CD8-positive, alpha-beta memory T cell (primary cell): ENCODE measurements around the gene FOXC2. TPM values are rescaled to one million over a fixed set of nuclear protein-coding genes. Genes with fewer than 3 reads are reported as not detected.
A peak's percentile ranks its signal among the peaks of the same experiment; 100 is the strongest.

Experiments used
- CTCF ChIA-PET: fragments of 350-600 bp; sonication (Branson Sonifier 250); formaldehyde crosslinking; loops from one replicate; lab custom pipeline; 2021; ENCODE audit warnings: antibody characterized with exemption; lab: Charles Lee
- POLR2A ChIA-PET: fragments of 350-600 bp; sonication (Branson Sonifier 250); formaldehyde crosslinking; loops from one replicate; lab custom pipeline; 2021; ENCODE audit warnings: antibody characterized with exemption; lab: Charles Lee
- DNase-seq, 5 donors: peaks; one replicate each; pipeline versions ENCODE4 v3.0.0 to v3.0.0-alpha.2; 2020 to 2022; ENCODE audit warnings: mixed read lengths in 1 of 5
- H3K27ac ChIP-seq: one replicate; pipeline ENCODE4 v1.7.0; 2013; ENCODE audit warnings: low read depth, mild to moderate bottlenecking, low read length, moderate library complexity
- H3K27me3 ChIP-seq: 2 replicates; pipeline ENCODE4 v1.7.0; 2013; ENCODE audit warnings: low read length, mild to moderate bottlenecking; ENCODE audit not compliant: insufficient read depth, poor library complexity, severe bottlenecking
- H3K36me3 ChIP-seq: 2 replicates; pipeline ENCODE4 v1.7.0; 2013; ENCODE audit warnings: mild to moderate bottlenecking, low read length, moderate library complexity; ENCODE audit not compliant: insufficient read depth
- H3K4me1 ChIP-seq: 2 replicates; pipeline ENCODE4 v1.7.0; 2013; ENCODE audit warnings: mild to moderate bottlenecking, low read length, moderate library complexity; ENCODE audit not compliant: insufficient read depth
- H3K4me3 ChIP-seq: 2 replicates; pipeline ENCODE4 v1.7.0; 2013; ENCODE audit warnings: mild to moderate bottlenecking, low read length
- H3K9me3 ChIP-seq: 2 replicates; pipeline ENCODE4 v1.7.0; 2013; ENCODE audit warnings: mild to moderate bottlenecking, low read length
- H3K27ac Mint-ChIP-seq, 8 donors: one replicate each; pipeline ENCODE4 v1.8.0; 2020 to 2021; ENCODE audit warnings: mixed read lengths in 8 of 8, mild to moderate bottlenecking in 6 of 8, inconsistent platforms in 3 of 8, moderate library complexity in 3 of 8
- H3K27me3 Mint-ChIP-seq, 2 donors: one replicate each; pipeline ENCODE4 v1.8.0; 2020 to 2021; ENCODE audit warnings: mixed read lengths in 2 of 2, mild to moderate bottlenecking in 1 of 2, moderate library complexity in 1 of 2
- H3K36me3 Mint-ChIP-seq, 3 donors: one replicate each; pipeline ENCODE4 v1.8.0; 2020 to 2021; ENCODE audit warnings: mixed read lengths in 3 of 3, inconsistent platforms in 1 of 3, mild to moderate bottlenecking in 1 of 3
- H3K4me1 Mint-ChIP-seq, 3 donors: one replicate each; pipeline ENCODE4 v1.8.0; 2020 to 2021; ENCODE audit warnings: mixed read lengths in 3 of 3, inconsistent platforms in 1 of 3, mild to moderate bottlenecking in 1 of 3
- H3K4me3 Mint-ChIP-seq, 7 donors: one replicate each; pipeline ENCODE4 v1.8.0; 2020 to 2021; ENCODE audit warnings: mixed read lengths in 7 of 7, mild to moderate bottlenecking in 6 of 7, moderate library complexity in 4 of 7, inconsistent platforms in 2 of 7
- H3K9me3 Mint-ChIP-seq, 5 donors: one replicate each; pipeline ENCODE4 v1.8.0; 2020 to 2022; ENCODE audit warnings: mixed read lengths in 5 of 5, mild to moderate bottlenecking in 3 of 5, moderate library complexity in 2 of 5, inconsistent platforms in 1 of 5
- polyA plus RNA-seq: library from polyadenylated mRNA; unstranded; fragments of 300-500 nt; fragmentation: Illumina TruSeq; gene quantifications from one replicate; pipeline ENCODE4 v1.2.3, GENCODE V29; 2021
- total RNA-seq, 2 experiments: library from RNA; stranded (reverse); gene quantifications; one replicate each; pipeline ENCODE4 v1.2.3, GENCODE V29; 2021

FOXC2 gene
- total and polyA plus RNA-seq, 3 experiments from 2014 or later, result not detected

DNA sequence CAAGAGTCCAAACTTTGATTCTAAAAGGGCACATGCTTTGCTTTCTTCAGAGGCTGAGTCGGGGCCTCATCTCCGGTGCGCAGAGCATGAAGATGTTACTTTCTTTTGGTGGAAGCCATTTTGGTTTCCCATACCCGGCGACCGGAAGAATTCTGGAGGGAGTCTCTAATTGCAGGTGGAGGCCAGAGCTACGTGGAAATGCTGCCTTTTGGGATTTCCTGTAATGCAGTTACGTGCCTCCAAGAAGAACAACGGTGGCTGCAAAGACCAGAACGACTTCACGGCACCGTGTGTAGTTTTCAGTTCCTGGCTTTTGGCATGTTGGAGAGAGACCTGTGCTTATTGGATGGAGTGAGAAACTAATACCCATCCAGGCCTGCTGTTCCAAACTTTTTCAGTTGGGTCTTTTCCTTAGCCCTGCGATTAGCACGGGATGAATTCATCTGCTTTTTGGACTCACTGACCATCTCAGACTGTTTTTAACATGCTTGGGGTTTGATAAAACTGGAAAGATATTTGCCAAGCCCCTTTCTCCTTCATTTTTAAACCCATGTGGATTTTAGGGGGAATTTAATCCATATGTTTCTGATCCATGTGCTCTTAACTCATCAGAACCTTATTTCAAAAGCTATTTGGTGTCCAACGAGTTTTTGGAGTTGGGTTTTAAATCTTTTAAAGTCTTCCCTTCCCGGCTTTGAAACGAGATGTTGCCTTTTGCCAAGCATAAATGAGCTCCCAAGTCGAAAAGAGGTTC, 30.7 kb downstream of the FOXC2 start:
- no peak for DNase-seq
- ChIA-PET POLR2A (no interaction called here), CTCF (no interaction called here)
- no peaks in the 10 kb centered on the region for H3K4me1 ChIP-seq
- peaks cover 36 to 50% of the 10 kb centered on the region in 2 donors for H3K27me3 Mint-ChIP-seq
- no peaks in the 10 kb centered on the region for H3K36me3 ChIP-seq
- no peaks in the 10 kb centered on the region for H3K4me1 Mint-ChIP-seq
- no peak overlapping the region for H3K27ac ChIP-seq
- no peaks in the 10 kb centered on the region for H3K36me3 Mint-ChIP-seq
- H3K9me3 Mint-ChIP-seq, result no peaks in the 10 kb centered on the region
- no peak overlapping the region for H3K4me3 Mint-ChIP-seq
- no peaks in the 10 kb centered on the region for H3K9me3 ChIP-seq
- no peaks in the 10 kb centered on the region for H3K27me3 ChIP-seq
- H3K27ac Mint-ChIP-seq, result no peak overlapping the region
- no peak overlapping the region for H3K4me3 ChIP-seq

DNA sequence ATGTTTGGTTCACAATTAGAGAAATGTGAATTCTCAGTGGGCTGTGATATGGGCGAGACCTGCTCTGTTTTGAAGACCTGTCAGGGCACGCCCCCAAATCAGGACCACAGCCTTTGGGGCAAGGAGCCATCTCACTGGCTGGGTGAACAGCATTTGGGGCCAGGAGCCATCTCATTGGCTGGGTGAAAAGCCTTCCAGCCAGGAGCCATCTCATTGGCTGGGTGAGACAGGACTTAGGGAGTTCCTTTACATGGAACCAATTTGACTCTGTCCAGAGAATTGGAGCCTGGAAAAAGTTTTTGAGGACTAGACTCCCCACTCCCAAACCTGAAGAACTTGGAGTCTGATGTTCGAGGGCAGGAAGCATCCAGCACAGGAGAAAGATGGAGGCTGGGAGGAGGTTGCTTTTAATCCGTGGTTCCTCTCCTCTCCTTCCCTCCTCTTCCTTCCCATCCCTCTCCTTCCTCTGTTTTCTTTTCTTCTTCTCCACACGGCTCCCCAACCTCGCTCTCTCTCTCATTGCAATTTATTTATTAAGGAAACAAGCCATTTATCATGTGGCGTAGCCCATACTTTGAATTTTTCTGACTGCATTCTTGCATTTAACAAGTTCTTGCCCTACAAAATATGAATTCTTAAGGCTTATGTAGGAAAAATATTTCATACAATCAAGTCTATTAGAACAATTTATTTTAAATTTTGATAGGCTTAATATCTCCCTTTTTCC, 31.4 kb downstream of the FOXC2 start:
- Mint-ChIP-seq H3K27ac (no peak overlapping the region), H3K4me3 (no peak overlapping the region), H3K9me3 (no peaks in the 10 kb centered on the region), H3K27me3 (peaks cover 35 to 54% of the 10 kb centered on the region in 2 donors), H3K36me3 (no peaks in the 10 kb centered on the region), H3K4me1 (no peaks in the 10 kb centered on the region)
- Histone ChIP-seq H3K4me1 (no peaks in the 10 kb centered on the region), H3K9me3 (no peaks in the 10 kb centered on the region), H3K27me3 (no peaks in the 10 kb centered on the region), H3K4me3 (no peak overlapping the region), H3K36me3 (no peaks in the 10 kb centered on the region), H3K27ac (no peak overlapping the region)
- no peak for DNase-seq
- CTCF ChIA-PET, result no interaction called here
- POLR2A ChIA-PET, result interaction anchor here (0.5 kb wide), 1 partner anchor 285 kb away, joined by 6 read pairs; no protein-coding TSS in a partner anchor

DNA sequence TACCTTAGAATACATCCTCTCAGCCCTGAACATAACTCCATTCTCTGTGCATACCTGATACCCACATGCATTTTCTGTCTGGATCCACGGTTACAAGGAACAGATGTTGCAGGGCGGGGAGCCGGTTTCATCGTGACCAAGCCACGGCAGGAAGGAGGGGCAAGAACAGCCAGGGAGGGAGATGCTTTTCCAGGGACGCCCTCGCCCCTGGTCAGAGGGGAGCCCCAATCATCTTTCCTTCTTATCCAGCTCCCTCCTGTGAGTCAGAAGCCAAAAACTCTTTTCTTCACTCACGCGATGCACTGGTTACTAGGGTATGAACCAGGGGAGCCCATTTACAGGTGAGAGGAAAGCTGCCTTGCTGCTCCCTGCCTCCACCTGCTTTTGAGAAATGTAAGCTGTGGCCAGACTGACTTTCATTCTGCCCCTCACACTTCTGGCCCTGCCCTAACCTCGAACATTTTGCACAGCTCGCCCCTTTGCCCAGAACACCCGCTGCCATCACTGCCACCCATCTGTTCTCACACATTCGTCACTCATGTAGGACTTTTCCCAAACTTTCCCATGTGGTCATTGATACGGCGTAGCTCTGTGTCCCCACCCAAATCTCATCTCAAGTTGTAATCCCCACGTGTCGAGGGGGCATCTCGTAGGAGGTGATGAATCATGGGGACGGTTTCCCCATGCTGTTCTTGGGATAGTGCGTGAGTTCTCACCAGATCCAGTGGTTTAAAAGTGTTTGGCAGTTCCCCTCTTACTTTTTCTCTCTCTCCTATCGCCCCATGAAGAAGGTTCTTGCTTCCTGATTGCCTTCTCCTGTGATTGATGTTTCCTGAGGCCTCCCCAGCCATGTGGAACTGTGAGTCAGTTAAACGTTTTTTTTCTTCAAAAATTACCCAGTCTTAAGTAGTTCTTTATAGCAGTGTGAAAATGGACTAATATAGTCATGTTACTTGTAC, 32.3 kb downstream of the FOXC2 start:
- Histone ChIP-seq H3K4me1 (no peaks in the 10 kb centered on the region), H3K27me3 (no peaks in the 10 kb centered on the region), H3K9me3 (no peaks in the 10 kb centered on the region), H3K4me3 (no peak overlapping the region), H3K36me3 (no peaks in the 10 kb centered on the region), H3K27ac (no peak overlapping the region)
- POLR2A ChIA-PET, result interaction anchor here (0.5 kb wide), 1 partner anchor 286 kb away, joined by 6 read pairs; no protein-coding TSS in a partner anchor
- H3K27ac Mint-ChIP-seq, result peak overlapping the region in 1 of 8 donors; percentile 8
- CTCF ChIA-PET, result no interaction called here
- no peaks in the 10 kb centered on the region for H3K4me1 Mint-ChIP-seq
- H3K4me3 Mint-ChIP-seq, result no peak overlapping the region
- H3K27me3 Mint-ChIP-seq, result peaks cover 28 to 45% of the 10 kb centered on the region in 2 donors
- no peaks in the 10 kb centered on the region for H3K36me3 Mint-ChIP-seq
- DNase-seq, result no peak
- no peaks in the 10 kb centered on the region for H3K9me3 Mint-ChIP-seq

DNA sequence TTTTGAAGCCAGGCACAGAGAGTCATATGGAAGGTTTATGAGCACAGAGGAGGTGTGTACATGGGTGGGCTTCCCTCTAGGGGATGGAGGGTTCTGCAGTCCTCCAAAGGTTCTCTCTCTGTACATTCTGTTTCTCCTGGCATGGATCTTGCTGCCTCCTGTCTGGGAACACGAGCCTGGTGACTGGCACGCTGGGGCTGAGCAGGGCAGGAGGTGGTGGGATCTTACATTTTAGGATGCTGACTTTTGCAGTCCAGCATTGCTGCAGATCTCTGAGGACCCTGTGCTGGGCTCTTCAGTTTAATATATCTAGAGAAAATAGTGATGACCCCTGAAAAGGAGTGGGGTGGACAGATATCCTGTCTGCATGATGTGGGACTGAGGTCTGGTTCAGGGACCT, 34.7 kb downstream of the FOXC2 start:
- no peaks in the 10 kb centered on the region for H3K36me3 ChIP-seq
- no peaks in the 10 kb centered on the region for H3K9me3 ChIP-seq
- ChIA-PET CTCF (no interaction called here), POLR2A (no interaction called here)
- Mint-ChIP-seq H3K4me1 (peaks cover 7 to 12% (median 12%) of the 10 kb centered on the region in 3 donors), H3K27ac (no peak overlapping the region), H3K27me3 (peaks cover 27 to 38% of the 10 kb centered on the region in 2 donors), H3K9me3 (no peaks in the 10 kb centered on the region), H3K4me3 (no peak overlapping the region), H3K36me3 (no peaks in the 10 kb centered on the region)
- H3K27me3 ChIP-seq, result no peaks in the 10 kb centered on the region
- no peak overlapping the region for H3K27ac ChIP-seq
- H3K4me1 ChIP-seq, result peaks cover 4% of the 10 kb centered on the region
- no peak for DNase-seq
- no peak overlapping the region for H3K4me3 ChIP-seq

DNA sequence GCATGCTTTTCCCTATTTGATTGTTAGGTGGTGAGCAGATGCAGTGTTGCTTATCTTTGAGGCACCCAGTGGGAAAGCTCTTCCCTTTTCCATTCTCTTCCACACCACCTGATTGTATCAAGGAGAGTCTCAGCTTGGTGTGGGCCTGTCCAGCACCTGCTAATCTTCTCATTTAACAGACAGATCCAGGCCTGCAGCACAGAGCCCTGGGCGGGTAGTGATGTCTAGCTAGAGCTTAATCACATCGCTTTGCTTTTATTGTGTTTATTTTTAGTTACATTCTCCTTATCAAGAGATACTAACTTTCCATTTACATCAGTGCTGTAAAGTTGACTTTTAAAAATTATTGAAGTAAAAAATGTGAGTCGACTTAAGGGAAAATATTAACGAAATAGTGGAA, 35.9 kb downstream of the FOXC2 start:
- CTCF ChIA-PET, result no interaction called here

DNA sequence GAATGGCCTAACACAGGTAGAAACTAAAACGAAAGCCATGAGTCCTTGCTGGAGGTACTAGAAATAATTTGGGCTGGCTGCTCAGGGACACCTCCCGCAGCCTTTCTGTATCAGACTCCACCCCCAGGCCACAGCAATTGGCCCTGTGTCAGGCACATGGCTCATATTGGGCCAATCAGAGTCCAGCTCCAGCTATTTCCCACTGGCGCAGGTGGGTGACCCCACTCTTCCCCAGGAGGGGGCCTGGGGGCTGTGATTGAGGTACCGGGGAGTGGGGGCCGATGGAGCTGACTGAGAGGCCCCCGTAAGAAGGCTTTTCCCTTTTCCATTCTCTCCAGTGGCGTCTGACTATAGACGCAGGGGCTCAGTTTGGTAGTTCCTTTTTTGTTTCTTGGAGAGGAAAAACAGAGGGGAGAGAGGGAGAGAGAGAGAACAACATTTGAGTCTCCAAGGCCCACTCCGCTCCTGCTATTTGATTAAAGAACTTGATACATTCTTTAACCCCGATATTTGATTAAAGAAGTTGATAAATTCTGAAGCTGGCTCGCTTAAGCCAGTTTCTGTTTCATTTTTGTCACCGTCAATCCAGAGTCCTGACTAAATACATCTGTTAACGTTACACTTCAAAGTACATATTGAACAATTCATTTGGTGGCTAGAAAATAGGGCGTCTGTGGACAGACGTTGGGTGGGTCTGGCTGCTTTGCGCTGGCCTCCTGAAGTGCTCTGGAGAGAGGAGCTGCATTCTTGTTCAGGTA, 38.0 kb downstream of the FOXC2 start:
- H3K27ac Mint-ChIP-seq, result peak overlapping the region in 6 of 8 donors; percentile 31 to 81 (median 78)
- Histone ChIP-seq H3K36me3 (no peaks in the 10 kb centered on the region), H3K27me3 (no peaks in the 10 kb centered on the region), H3K4me1 (peaks cover 4% of the 10 kb centered on the region), H3K27ac (peak overlapping the region; percentile 35), H3K9me3 (no peaks in the 10 kb centered on the region), H3K4me3 (peak overlapping the region; percentile 88)
- H3K27me3 Mint-ChIP-seq, result peaks cover 18 to 34% of the 10 kb centered on the region in 2 donors
- peaks cover 0 to 3% (median 0%) of the 10 kb centered on the region in 5 donors for H3K9me3 Mint-ChIP-seq
- POLR2A ChIA-PET, result no interaction called here
- DNase-seq, result peak; percentile 25 to 61 (median 40)
- CTCF ChIA-PET, result no interaction called here
- H3K4me3 Mint-ChIP-seq, result peak overlapping the region; percentile 74 to 91 (median 85)
- peaks cover 7 to 12% (median 12%) of the 10 kb centered on the region in 3 donors for H3K4me1 Mint-ChIP-seq
- H3K36me3 Mint-ChIP-seq, result no peaks in the 10 kb centered on the region

More for the DNA sequence above, 35.9 kb downstream of the FOXC2 start:
- Histone ChIP-seq H3K27me3 (no peaks in the 10 kb centered on the region), H3K4me1 (peaks cover 4% of the 10 kb centered on the region), H3K27ac (no peak overlapping the region), H3K4me3 (no peak overlapping the region), H3K36me3 (no peaks in the 10 kb centered on the region), H3K9me3 (no peaks in the 10 kb centered on the region)
- no peak for DNase-seq
- Mint-ChIP-seq H3K27ac (no peak overlapping the region), H3K36me3 (no peaks in the 10 kb centered on the region), H3K4me3 (peak overlapping the region in 2 of 7 donors; percentile 12 to 68), H3K4me1 (peaks cover 7 to 12% (median 12%) of the 10 kb centered on the region in 3 donors), H3K27me3 (peaks cover 22 to 38% of the 10 kb centered on the region in 2 donors), H3K9me3 (peaks cover 0 to 3% (median 0%) of the 10 kb centered on the region in 5 donors)
- POLR2A ChIA-PET, result no interaction called here

DNA sequence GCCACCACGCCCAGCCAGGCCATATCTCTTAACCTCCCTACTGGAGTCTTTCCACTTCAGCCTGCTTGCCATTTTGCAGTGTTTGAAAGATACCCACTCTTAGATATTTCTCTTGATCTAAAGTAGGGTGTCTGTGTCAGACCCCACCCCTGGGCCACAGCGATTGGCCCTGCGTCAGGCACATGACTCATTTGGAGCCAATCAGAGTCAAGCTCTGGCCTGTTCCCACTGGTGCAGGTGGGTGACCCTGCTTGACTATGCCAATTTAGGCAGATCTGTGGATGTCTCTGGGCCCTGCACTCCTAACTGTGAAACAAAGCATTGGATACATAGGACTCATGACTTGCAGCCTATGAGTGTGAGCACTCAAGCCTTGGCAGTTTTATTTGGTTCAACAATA, 39.3 kb downstream of the FOXC2 start:
- Histone ChIP-seq H3K27ac (no peak overlapping the region), H3K4me1 (peaks cover 4% of the 10 kb centered on the region), H3K27me3 (no peaks in the 10 kb centered on the region), H3K36me3 (no peaks in the 10 kb centered on the region), H3K9me3 (no peaks in the 10 kb centered on the region), H3K4me3 (no peak overlapping the region)
- Mint-ChIP-seq H3K4me3 (peak overlapping the region in 5 of 7 donors; percentile 30 to 74 (median 41)), H3K9me3 (peaks cover 0 to 3% (median 0%) of the 10 kb centered on the region in 5 donors), H3K27ac (peak overlapping the region in 1 of 8 donors; percentile 84), H3K4me1 (peaks cover 7 to 12% (median 12%) of the 10 kb centered on the region in 3 donors), H3K36me3 (no peaks in the 10 kb centered on the region), H3K27me3 (peaks cover 14 to 31% of the 10 kb centered on the region in 2 donors)
- DNase-seq, result no peak
- CTCF ChIA-PET, result no interaction called here
- POLR2A ChIA-PET, result no interaction called here
